GM12865 (cell line): ENCODE results near the gene C4orf50.

Experiments used
- DNase-seq: peaks from one replicate; pipeline ENCODE4 v3.0.0; 2010; ENCODE audit warnings: low read depth
- H3K4me3 ChIP-seq: 2 replicates; pipeline ENCODE4 v1.5.1; 2011; ENCODE audit warnings: mild to moderate bottlenecking, low read depth, low read length, control low read depth
- CTCF ChIP-seq: IDR thresholded peaks from 2 replicates; pipeline ENCODE4 v1.5.1; 2011; ENCODE audit warnings: low read length, control low read depth, low read depth, inconsistent platforms; ENCODE audit not compliant: insufficient read depth; ENCODE audit errors: missing control alignments

Gene C4orf50

GRCh38 chr4:6027392-6027791 is 9.2 kb upstream of the C4orf50 start:
- H3K4me3 ChIP-seq, result no peak overlapping the region
- DNase-seq, result no peak
- TF ChIP-seq CTCF, result no peak

GRCh38 chr4:6024313-6024960 is 6.2 kb upstream of the C4orf50 start:
- TF ChIP-seq CTCF, result no peak
- DNase-seq, result no peak
- H3K4me3 ChIP-seq, result no peak overlapping the region

- no peak overlapping the region for H3K4me3 ChIP-seq
- DNase-seq, result no peak
- TF ChIP-seq CTCF, result no peak
Measured at GRCh38 chr4:6023731-6024130, 5.5 kb upstream of the C4orf50 start.

GRCh38 chr4:6022607-6023288 is 4.5 kb upstream of the C4orf50 start:
- DNase-seq, result no peak
- no peak overlapping the region for H3K4me3 ChIP-seq
- no peak for TF ChIP-seq CTCF

- H3K4me3 ChIP-seq, result no peak overlapping the region
- peak; percentile 16 for DNase-seq
- TF ChIP-seq CTCF, result no peak
Measured at GRCh38 chr4:6021831-6022606, 3.8 kb upstream of the C4orf50 start.

GRCh38 chr4:6020613-6021012 is 2.4 kb upstream of the C4orf50 start:
- H3K4me3 ChIP-seq, result no peak overlapping the region
- no peak for DNase-seq
- TF ChIP-seq CTCF, result no peak
